COLO668 (cell line): ENCODE data around the gene GNG7.
A peak's percentile ranks its signal among the peaks of the same experiment; 100 is the strongest.
"Not testable (repeated sequence)": the region's sequence is repeated elsewhere in the genome, so short reads cannot be mapped to it uniquely, and the experiment has no call there.

Experiments used
- DNase-seq: peaks from one replicate; lab custom pipeline; 2025; ENCODE audit not compliant: unreplicated experiment; lab: John Stamatoyannopoulos, UW

GNG7 gene

GRCh38 chr19:2542341-2543069 is 160.0 kb downstream of the GNG7 start:
- no peak for DNase-seq

GRCh38 chr19:2540646-2541454 is 161.6 kb downstream of the GNG7 start:
- no peak for DNase-seq

- no peak for DNase-seq
Measured at GRCh38 chr19:2540251-2540645, 162.2 kb downstream of the GNG7 start.

GRCh38 chr19:2538096-2538757 is 164.3 kb downstream of the GNG7 start:
- no peak for DNase-seq

- DNase-seq: not testable (repeated sequence)
Measured at GRCh38 chr19:2537584-2537983, 164.9 kb downstream of the GNG7 start.

GRCh38 chr19:2536461-2536860 is 166.0 kb downstream of the GNG7 start:
- DNase-seq: no peak

GRCh38 chr19:2534423-2535013 is 168.0 kb downstream of the GNG7 start:
- DNase-seq: no peak

GRCh38 chr19:2533686-2534422 is 168.6 kb downstream of the GNG7 start:
- no peak for DNase-seq

- DNase-seq: no peak
Measured at GRCh38 chr19:2533072-2533425, 169.4 kb downstream of the GNG7 start.

- DNase-seq: no peak
Measured at GRCh38 chr19:2532252-2533071, 170.0 kb downstream of the GNG7 start.

GRCh38 chr19:2529942-2530341 is 172.6 kb downstream of the GNG7 start:
- DNase-seq: not testable (repeated sequence)

GRCh38 chr19:2529473-2529918 is 173.0 kb downstream of the GNG7 start:
- peak; percentile 36 for DNase-seq

GRCh38 chr19:2528675-2529101 is 173.8 kb downstream of the GNG7 start:
- no peak for DNase-seq

GRCh38 chr19:2527686-2528085 is 174.8 kb downstream of the GNG7 start:
- DNase-seq: no peak

GRCh38 chr19:2527171-2527570 is 175.3 kb downstream of the GNG7 start:
- DNase-seq: no peak

GRCh38 chr19:2524840-2525723 is 177.4 kb downstream of the GNG7 start:
- DNase-seq: no peak

- no peak for DNase-seq
Measured at GRCh38 chr19:2524361-2524839, 178.1 kb downstream of the GNG7 start.

GRCh38 chr19:2523630-2524311 is 178.7 kb downstream of the GNG7 start:
- DNase-seq: no peak
